ENCODE data around the gene DDI1. TPM values are rescaled to one million over a fixed set of nuclear protein-coding genes. Genes with fewer than 3 reads are reported as not detected.

DDI1 gene
- total and polyA plus RNA-seq, 2 experiments from 2014 or later, result 0.13 TPM; not detected in 1

DNA sequence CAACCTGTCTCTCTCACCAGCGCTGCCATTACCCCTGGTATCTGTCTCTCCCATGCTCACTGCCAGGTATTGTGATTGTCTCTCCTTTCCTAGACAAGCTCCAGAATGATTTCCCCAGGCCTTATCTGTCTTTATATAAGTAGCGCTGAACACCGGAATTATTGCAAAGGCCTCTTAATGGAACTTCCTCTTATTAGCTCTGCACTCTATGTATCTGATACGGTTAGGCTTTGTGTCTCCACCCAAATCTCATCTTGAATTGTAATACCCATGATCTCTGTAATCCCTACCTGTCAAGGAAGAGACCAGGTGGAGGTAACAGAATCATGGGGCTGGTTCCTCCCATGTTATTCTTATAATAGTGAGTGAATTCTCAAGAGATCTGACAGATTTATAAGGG, 39.3 kb downstream of the DDI1 start (continued):
- TF ChIP-seq, protein P1, sequence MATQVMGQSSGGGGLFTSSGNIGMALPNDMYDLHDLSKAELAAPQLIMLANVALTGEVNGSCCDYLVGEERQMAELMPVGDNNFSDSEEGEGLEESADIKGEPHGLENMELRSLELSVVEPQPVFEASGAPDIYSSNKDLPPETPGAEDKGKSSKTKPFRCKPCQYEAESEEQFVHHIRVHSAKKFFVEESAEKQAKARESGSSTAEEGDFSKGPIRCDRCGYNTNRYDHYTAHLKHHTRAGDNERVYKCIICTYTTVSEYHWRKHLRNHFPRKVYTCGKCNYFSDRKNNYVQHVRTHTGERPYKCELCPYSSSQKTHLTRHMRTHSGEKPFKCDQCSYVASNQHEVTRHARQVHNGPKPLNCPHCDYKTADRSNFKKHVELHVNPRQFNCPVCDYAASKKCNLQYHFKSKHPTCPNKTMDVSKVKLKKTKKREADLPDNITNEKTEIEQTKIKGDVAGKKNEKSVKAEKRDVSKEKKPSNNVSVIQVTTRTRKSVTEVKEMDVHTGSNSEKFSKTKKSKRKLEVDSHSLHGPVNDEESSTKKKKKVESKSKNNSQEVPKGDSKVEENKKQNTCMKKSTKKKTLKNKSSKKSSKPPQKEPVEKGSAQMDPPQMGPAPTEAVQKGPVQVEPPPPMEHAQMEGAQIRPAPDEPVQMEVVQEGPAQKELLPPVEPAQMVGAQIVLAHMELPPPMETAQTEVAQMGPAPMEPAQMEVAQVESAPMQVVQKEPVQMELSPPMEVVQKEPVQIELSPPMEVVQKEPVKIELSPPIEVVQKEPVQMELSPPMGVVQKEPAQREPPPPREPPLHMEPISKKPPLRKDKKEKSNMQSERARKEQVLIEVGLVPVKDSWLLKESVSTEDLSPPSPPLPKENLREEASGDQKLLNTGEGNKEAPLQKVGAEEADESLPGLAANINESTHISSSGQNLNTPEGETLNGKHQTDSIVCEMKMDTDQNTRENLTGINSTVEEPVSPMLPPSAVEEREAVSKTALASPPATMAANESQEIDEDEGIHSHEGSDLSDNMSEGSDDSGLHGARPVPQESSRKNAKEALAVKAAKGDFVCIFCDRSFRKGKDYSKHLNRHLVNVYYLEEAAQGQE (IDR thresholded peaks at IDR 0.05; ENCODE audit: unreplicated experiment), result no peak
- TF ChIP-seq, protein P2, sequence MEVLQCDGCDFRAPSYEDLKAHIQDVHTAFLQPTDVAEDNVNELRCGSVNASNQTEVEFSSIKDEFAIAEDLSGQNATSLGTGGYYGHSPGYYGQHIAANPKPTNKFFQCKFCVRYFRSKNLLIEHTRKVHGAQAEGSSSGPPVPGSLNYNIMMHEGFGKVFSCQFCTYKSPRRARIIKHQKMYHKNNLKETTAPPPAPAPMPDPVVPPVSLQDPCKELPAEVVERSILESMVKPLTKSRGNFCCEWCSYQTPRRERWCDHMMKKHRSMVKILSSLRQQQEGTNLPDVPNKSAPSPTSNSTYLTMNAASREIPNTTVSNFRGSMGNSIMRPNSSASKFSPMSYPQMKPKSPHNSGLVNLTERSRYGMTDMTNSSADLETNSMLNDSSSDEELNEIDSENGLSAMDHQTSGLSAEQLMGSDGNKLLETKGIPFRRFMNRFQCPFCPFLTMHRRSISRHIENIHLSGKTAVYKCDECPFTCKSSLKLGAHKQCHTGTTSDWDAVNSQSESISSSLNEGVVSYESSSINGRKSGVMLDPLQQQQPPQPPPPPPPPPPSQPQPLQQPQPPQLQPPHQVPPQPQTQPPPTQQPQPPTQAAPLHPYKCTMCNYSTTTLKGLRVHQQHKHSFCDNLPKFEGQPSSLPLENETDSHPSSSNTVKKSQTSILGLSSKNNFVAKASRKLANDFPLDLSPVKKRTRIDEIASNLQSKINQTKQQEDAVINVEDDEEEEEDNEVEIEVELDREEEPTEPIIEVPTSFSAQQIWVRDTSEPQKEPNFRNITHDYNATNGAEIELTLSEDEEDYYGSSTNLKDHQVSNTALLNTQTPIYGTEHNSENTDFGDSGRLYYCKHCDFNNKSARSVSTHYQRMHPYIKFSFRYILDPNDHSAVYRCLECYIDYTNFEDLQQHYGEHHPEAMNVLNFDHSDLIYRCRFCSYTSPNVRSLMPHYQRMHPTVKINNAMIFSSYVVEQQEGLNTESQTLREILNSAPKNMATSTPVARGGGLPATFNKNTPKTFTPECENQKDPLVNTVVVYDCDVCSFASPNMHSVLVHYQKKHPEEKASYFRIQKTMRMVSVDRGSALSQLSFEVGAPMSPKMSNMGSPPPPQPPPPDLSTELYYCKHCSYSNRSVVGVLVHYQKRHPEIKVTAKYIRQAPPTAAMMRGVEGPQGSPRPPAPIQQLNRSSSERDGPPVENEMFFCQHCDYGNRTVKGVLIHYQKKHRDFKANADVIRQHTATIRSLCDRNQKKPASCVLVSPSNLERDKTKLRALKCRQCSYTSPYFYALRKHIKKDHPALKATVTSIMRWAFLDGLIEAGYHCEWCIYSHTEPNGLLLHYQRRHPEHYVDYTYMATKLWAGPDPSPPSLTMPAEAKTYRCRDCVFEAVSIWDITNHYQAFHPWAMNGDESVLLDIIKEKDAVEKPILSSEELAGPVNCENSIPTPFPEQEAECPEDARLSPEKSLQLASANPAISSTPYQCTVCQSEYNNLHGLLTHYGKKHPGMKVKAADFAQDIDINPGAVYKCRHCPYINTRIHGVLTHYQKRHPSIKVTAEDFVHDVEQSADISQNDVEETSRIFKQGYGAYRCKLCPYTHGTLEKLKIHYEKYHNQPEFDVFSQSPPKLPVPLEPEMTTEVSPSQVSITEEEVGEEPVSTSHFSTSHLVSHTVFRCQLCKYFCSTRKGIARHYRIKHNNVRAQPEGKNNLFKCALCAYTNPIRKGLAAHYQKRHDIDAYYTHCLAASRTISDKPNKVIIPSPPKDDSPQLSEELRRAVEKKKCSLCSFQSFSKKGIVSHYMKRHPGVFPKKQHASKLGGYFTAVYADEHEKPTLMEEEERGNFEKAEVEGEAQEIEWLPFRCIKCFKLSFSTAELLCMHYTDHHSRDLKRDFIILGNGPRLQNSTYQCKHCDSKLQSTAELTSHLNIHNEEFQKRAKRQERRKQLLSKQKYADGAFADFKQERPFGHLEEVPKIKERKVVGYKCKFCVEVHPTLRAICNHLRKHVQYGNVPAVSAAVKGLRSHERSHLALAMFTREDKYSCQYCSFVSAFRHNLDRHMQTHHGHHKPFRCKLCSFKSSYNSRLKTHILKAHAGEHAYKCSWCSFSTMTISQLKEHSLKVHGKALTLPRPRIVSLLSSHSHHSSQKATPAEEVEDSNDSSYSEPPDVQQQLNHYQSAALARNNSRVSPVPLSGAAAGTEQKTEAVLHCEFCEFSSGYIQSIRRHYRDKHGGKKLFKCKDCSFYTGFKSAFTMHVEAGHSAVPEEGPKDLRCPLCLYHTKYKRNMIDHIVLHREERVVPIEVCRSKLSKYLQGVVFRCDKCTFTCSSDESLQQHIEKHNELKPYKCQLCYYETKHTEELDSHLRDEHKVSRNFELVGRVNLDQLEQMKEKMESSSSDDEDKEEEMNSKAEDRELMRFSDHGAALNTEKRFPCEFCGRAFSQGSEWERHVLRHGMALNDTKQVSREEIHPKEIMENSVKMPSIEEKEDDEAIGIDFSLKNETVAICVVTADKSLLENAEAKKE (CRISPR knock-in tag; IDR thresholded peaks at IDR 0.05), result no peak

DNA sequence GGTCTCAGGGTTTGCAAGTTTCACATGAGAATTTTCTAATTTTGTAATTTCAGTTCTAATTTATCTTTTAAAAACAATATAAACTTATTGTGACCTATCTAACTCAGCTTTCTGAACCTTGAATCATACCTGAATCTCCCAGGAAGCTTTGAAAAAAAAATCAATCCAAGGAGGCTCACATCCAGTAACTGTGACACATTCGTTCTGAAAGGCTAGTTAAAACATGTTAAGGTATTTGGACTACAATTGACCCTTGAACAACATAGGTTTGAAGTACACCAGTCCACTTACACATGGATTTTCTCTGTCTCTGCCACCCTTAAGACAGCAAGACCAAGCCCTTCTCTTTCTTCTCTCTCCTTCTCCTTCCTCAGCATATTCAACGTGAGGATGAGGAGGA, 40.0 kb downstream of the DDI1 start:
- no peak overlapping the region for H3K27ac ChIP-seq (ENCODE audit: low read depth)
- H3K36me3 ChIP-seq (ENCODE audit: insufficient read depth), result no peaks in the 10 kb centered on the region
- H3K4me3 ChIP-seq, result no peak overlapping the region
- no peaks in the 10 kb centered on the region for H4K20me1 ChIP-seq (replicated peaks; ENCODE audit: insufficient read depth)
- no peaks in the 10 kb centered on the region for H3K79me2 ChIP-seq (replicated peaks; ENCODE audit: insufficient read depth)
- no peak for ATAC-seq
- DNase-seq (ENCODE audit: low spot score), result no peak
- Mint-ChIP-seq H3K27ac (no peak overlapping the region), H3K27me3 (ENCODE audit: insufficient read depth, low read depth, poor library complexity) (peaks cover 1% of the 10 kb centered on the region), H3K9me3 (no peaks in the 10 kb centered on the region), H3K36me3 (ENCODE audit: low read depth) (no peaks in the 10 kb centered on the region), H3K4me1 (peaks cover 10% of the 10 kb centered on the region; the same call in 2 of the 3 replicates), H3K4me3 (no peak overlapping the region)
- H3K4me1 ChIP-seq (ENCODE audit: insufficient read depth), result peaks cover 9% of the 10 kb centered on the region; the same call in 1 of the 2 replicates
- no peaks in the 10 kb centered on the region for H3F3A ChIP-seq (replicated peaks; ENCODE audit: low read depth)
- no peaks in the 10 kb centered on the region for H3K9me2 ChIP-seq (ENCODE audit: insufficient read depth)
- H3K4me2 ChIP-seq, result no peak overlapping the region
- no peaks in the 10 kb centered on the region for H3K27me3 ChIP-seq (ENCODE audit: insufficient read depth)
- H2AFZ ChIP-seq, result no peak overlapping the region
- TF ChIP-seq, protein P3, sequence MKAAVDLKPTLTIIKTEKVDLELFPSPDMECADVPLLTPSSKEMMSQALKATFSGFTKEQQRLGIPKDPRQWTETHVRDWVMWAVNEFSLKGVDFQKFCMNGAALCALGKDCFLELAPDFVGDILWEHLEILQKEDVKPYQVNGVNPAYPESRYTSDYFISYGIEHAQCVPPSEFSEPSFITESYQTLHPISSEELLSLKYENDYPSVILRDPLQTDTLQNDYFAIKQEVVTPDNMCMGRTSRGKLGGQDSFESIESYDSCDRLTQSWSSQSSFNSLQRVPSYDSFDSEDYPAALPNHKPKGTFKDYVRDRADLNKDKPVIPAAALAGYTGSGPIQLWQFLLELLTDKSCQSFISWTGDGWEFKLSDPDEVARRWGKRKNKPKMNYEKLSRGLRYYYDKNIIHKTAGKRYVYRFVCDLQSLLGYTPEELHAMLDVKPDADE (IDR thresholded peaks at IDR 0.05), result no peak
- TF ChIP-seq EZH2 (IDR thresholded peaks at IDR 0.05; ENCODE audit: low read depth, unreplicated experiment) (no peak), JUNB (IDR thresholded peaks at IDR 0.05; ENCODE audit: unreplicated experiment) (no peak), STAT1 (IDR thresholded peaks at IDR 0.05; ENCODE audit: unreplicated experiment) (no peak), ZNF331 (CRISPR knock-in tag; IDR thresholded peaks at IDR 0.05; ENCODE audit: low read depth) (no peak)
- TF ChIP-seq, protein P1 (IDR thresholded peaks at IDR 0.05; ENCODE audit: unreplicated experiment), result no peak
- TF ChIP-seq, protein P4, sequence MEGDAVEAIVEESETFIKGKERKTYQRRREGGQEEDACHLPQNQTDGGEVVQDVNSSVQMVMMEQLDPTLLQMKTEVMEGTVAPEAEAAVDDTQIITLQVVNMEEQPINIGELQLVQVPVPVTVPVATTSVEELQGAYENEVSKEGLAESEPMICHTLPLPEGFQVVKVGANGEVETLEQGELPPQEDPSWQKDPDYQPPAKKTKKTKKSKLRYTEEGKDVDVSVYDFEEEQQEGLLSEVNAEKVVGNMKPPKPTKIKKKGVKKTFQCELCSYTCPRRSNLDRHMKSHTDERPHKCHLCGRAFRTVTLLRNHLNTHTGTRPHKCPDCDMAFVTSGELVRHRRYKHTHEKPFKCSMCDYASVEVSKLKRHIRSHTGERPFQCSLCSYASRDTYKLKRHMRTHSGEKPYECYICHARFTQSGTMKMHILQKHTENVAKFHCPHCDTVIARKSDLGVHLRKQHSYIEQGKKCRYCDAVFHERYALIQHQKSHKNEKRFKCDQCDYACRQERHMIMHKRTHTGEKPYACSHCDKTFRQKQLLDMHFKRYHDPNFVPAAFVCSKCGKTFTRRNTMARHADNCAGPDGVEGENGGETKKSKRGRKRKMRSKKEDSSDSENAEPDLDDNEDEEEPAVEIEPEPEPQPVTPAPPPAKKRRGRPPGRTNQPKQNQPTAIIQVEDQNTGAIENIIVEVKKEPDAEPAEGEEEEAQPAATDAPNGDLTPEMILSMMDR (conservative IDR thresholded peaks at IDR 0.05; ENCODE audit: low read depth in 2 of 2), result no peak

Data from GM23338 (cell line).